Measurements from ENCODE around the gene STK35. TPM values are rescaled to one million over a fixed set of nuclear protein-coding genes. Genes with fewer than 3 reads are reported as not detected.

The STK35 gene
- total and polyA plus RNA-seq, 2 donors (not counting 3 experiments of a cell fraction or from before 2014, with no cell fraction given) = 10.2 to 17.5 TPM

DNA sequence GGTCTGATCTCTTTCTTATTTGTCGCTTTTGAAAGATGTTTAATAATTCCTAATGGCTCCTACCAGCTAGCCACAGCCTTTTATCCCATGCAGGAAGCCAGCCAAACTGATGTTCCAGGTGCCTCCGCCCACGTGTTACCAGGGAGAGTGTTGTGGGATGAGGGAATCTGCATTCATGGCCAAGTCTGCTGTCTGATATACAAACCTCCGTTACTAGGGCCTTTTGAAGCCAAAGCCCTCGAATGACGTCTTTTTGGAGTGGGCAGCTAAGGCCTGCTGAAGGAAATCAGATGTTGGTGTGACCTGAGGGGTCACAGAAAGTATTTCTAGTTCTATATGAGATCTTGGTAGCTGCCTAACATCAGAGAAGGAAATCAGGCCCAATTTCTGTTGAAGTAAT, 21.3 kb downstream of the STK35 start:
- Histone ChIP-seq H3K9me3 (replicated peaks; ENCODE audit: control insufficient read depth, insufficient read depth, low read length) (no peaks in the 10 kb centered on the region), H3K79me2 (ENCODE audit: control insufficient read depth, insufficient read depth, low read length) (peaks cover 83% of the 10 kb centered on the region), H4K20me1 (replicated peaks; ENCODE audit: control insufficient read depth, extremely low read depth, insufficient read depth, low read length) (no peaks in the 10 kb centered on the region), H3K9ac (replicated peaks; ENCODE audit: extremely low read depth, insufficient read depth, low read length) (no peak overlapping the region), H3K36me3 (ENCODE audit: control insufficient read depth in 2 of 2, extremely low read depth in 1 of 2, insufficient read depth in 2 of 2, low read length in 2 of 2) (peaks cover 0 to 4% of the 10 kb centered on the region in 2 experiments), H2AFZ (ENCODE audit: low read depth, low read length) (no peak overlapping the region), H3K27me3 (ENCODE audit: control insufficient read depth in 2 of 2, insufficient read depth in 2 of 2, low read length in 2 of 2) (no peaks in the 10 kb centered on the region), H3K9me1 (replicated peaks; ENCODE audit: control insufficient read depth, extremely low read depth, insufficient read depth, low read length) (no peaks in the 10 kb centered on the region), H3K4me1 (ENCODE audit: control insufficient read depth, extremely low read depth, insufficient read depth, low read length) (no peaks in the 10 kb centered on the region), H3K4me2 (ENCODE audit: insufficient read depth, low read length) (no peak overlapping the region), H3K27ac (ENCODE audit: insufficient read depth, low read depth, low read length) (no peak overlapping the region), H3K4me3 (replicated peaks in 1 of 3; ENCODE audit: insufficient read depth in 1 of 3, low read depth in 1 of 3, low read length in 3 of 3) (no peak overlapping the region)
- ChIA-PET CTCF (no interaction called here), POLR2A (no interaction called here)
- TF ChIP-seq, protein P1, sequence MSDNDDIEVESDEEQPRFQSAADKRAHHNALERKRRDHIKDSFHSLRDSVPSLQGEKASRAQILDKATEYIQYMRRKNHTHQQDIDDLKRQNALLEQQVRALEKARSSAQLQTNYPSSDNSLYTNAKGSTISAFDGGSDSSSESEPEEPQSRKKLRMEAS (IDR thresholded peaks at IDR 0.05; ENCODE audit: insufficient read depth, insufficient read length) = no peak
- no peak for TF ChIP-seq POLR2A (IDR thresholded peaks at IDR 0.05; ENCODE audit: low read depth, low read length)
- TF ChIP-seq GATA2 (IDR thresholded peaks at IDR 0.05; ENCODE audit: insufficient read depth, insufficient read length, low read depth, low read length) = no peak
- dilution Hi-C loops (cut with MboI; ENCODE audit: extremely low pct_ligation_motif_present, low sequenced_read_pairs) = no loop called here
- intact Hi-C loops (cut with micrococcal nuclease) = no loop called here
- no TSS peak for BruUV-seq (replicated peaks)
- DNase-seq (ENCODE audit: low read depth, low spot score) (no peak), FAIRE-seq (no peak)

DNA sequence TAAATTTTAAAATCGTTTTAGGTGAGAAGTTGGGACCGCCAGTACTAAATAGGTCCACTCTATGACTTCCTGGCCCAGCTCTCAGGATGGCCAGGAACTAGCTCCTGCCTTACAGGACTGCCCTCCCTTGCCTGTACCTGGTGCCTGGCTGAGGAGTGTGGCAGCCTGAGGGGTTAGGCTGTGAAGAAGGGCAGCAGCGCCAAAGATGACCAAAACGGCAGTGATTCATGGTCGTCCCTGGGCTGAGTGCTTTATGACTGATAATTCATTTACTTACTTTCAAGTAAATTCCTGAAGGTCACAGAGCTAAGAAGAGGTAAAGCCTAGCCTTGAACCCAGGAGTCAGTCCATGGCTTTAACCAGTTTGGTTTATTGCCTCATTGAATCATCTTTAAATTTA, 22.1 kb downstream of the STK35 start:
- TF ChIP-seq EZH2 (IDR thresholded peaks at IDR 0.05; ENCODE audit: borderline replicate concordance, low read depth, low read length, severe bottlenecking) = no peak
- TF ChIP-seq, protein P2, sequence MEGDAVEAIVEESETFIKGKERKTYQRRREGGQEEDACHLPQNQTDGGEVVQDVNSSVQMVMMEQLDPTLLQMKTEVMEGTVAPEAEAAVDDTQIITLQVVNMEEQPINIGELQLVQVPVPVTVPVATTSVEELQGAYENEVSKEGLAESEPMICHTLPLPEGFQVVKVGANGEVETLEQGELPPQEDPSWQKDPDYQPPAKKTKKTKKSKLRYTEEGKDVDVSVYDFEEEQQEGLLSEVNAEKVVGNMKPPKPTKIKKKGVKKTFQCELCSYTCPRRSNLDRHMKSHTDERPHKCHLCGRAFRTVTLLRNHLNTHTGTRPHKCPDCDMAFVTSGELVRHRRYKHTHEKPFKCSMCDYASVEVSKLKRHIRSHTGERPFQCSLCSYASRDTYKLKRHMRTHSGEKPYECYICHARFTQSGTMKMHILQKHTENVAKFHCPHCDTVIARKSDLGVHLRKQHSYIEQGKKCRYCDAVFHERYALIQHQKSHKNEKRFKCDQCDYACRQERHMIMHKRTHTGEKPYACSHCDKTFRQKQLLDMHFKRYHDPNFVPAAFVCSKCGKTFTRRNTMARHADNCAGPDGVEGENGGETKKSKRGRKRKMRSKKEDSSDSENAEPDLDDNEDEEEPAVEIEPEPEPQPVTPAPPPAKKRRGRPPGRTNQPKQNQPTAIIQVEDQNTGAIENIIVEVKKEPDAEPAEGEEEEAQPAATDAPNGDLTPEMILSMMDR (IDR thresholded peaks at IDR 0.05; ENCODE audit: extremely low read depth in 1 of 2, insufficient read depth in 1 of 2, low read depth in 1 of 2, low read length in 2 of 2) = no peak
- TF ChIP-seq POLR2A (IDR thresholded peaks at IDR 0.05; ENCODE audit: low read depth, low read length) = no peak
- TF ChIP-seq, protein P1 (IDR thresholded peaks at IDR 0.05; ENCODE audit: insufficient read depth, insufficient read length) = no peak
- no peak for TF ChIP-seq MYC (IDR thresholded peaks at IDR 0.05; ENCODE audit: low read depth, low read length)
- TF ChIP-seq POLR2AphosphoS5 (IDR thresholded peaks at IDR 0.05; ENCODE audit: insufficient read depth, low read depth, low read length) = no peak
- no peak for TF ChIP-seq FOS (IDR thresholded peaks at IDR 0.05; ENCODE audit: borderline replicate concordance, insufficient read depth, low read length)
- no peak for TF ChIP-seq JUN (IDR thresholded peaks at IDR 0.05; ENCODE audit: borderline replicate concordance, insufficient read depth, insufficient read length, low read depth)
- TF ChIP-seq GATA2 (IDR thresholded peaks at IDR 0.05; ENCODE audit: insufficient read depth, insufficient read length, low read depth, low read length) = no peak
- H3K36me3 ChIP-seq (ENCODE audit: control insufficient read depth in 2 of 2, extremely low read depth in 1 of 2, insufficient read depth in 2 of 2, low read length in 2 of 2) = peaks cover 0 to 5% of the 10 kb centered on the region in 2 experiments
- no peaks in the 10 kb centered on the region for H3K9me1 ChIP-seq (replicated peaks; ENCODE audit: control insufficient read depth, extremely low read depth, insufficient read depth, low read length)
- H3K9ac ChIP-seq (replicated peaks; ENCODE audit: extremely low read depth, insufficient read depth, low read length) = no peak overlapping the region
- no TSS peak for BruUV-seq (replicated peaks)
- ChIA-PET CTCF (interaction anchor here (1.9 kb wide), 1 partner anchor 30 kb away, joined by 4 read pairs; no protein-coding TSS in a partner anchor), POLR2A (no interaction called here)
- H4K20me1 ChIP-seq (replicated peaks; ENCODE audit: control insufficient read depth, extremely low read depth, insufficient read depth, low read length) = no peaks in the 10 kb centered on the region
- H3K79me2 ChIP-seq (ENCODE audit: control insufficient read depth, insufficient read depth, low read length) = peaks cover 84% of the 10 kb centered on the region
- FAIRE-seq = no peak
- no peak for DNase-seq (ENCODE audit: low read depth, low spot score)
- H3K27ac ChIP-seq (ENCODE audit: insufficient read depth, low read depth, low read length) = no peak overlapping the region
- dilution Hi-C loops (cut with MboI; ENCODE audit: extremely low pct_ligation_motif_present, low sequenced_read_pairs) = no loop called here
- H3K4me1 ChIP-seq (ENCODE audit: control insufficient read depth, extremely low read depth, insufficient read depth, low read length) = no peaks in the 10 kb centered on the region
- intact Hi-C loops (cut with micrococcal nuclease) = no loop called here
- H3K4me2 ChIP-seq (ENCODE audit: insufficient read depth, low read length) = no peak overlapping the region
- H3K9me3 ChIP-seq (replicated peaks; ENCODE audit: control insufficient read depth, insufficient read depth, low read length) = no peaks in the 10 kb centered on the region
- no peaks in the 10 kb centered on the region for H3K27me3 ChIP-seq (ENCODE audit: control insufficient read depth in 2 of 2, insufficient read depth in 2 of 2, low read length in 2 of 2)
- no peak overlapping the region for H2AFZ ChIP-seq (ENCODE audit: low read depth, low read length)
- H3K4me3 ChIP-seq (replicated peaks in 1 of 3; ENCODE audit: insufficient read depth in 1 of 3, low read depth in 1 of 3, low read length in 3 of 3) = no peak overlapping the region

All from endothelial cell of umbilical vein (primary cell).